Right cardiac atrium (tissue), 5 donors: ENCODE measurements around the gene TMEM117. TPM values are rescaled to one million over a fixed set of nuclear protein-coding genes. Genes with fewer than 3 reads are reported as not detected.
"Not testable (repeated sequence)": the region's sequence is repeated elsewhere in the genome, so short reads cannot be mapped to it uniquely, and the experiment has no call there.

ENCODE experiments used
- ATAC-seq, 2 donors: fragments of 200-7000 bp; cut with Tn5 transposase; one replicate each; pipeline versions ENCODE4 v1.8.0 to v1.9.1; 2020; ENCODE audit warnings: moderate library complexity in 2 of 2, mild to moderate bottlenecking in 1 of 2
- DNase-seq, 3 donors: peaks; one replicate each; pipeline ENCODE4 v3.0.0-alpha.2; 2020
- H3K27ac ChIP-seq: one replicate; pipeline ENCODE4 v1.5.1; 2013; ENCODE audit warnings: mild to moderate bottlenecking, low read length, control low read depth, moderate library complexity
- H3K27me3 ChIP-seq: one replicate; pipeline ENCODE4 v1.6.1; 2013; ENCODE audit not compliant: control insufficient read depth, insufficient read depth
- H3K4me1 ChIP-seq: one replicate; pipeline ENCODE4 v1.6.1; 2013; ENCODE audit warnings: low read length; ENCODE audit not compliant: control insufficient read depth, insufficient read depth
- H3K4me3 ChIP-seq: one replicate; pipeline ENCODE4 v1.5.1; 2013; ENCODE audit warnings: low read length, control low read depth
- H3K9me3 ChIP-seq: one replicate; pipeline ENCODE4 v1.6.1; 2013; ENCODE audit warnings: low read length; ENCODE audit not compliant: control insufficient read depth
- WGBS: extraction: QIAGEN DNeasy Blood & Tissue Kit; methylation state at CpG from one replicate; pipeline ENCODE4 v1.1.7; 2013; 5-methylcytosine and 5-hydroxymethylcytosine counted together
- intact Hi-C, 4 donors: fragments of 100-400 bp; cut with DNase I; formaldehyde crosslinking; loops; one replicate each; pipeline versions ENCODE4 v1.11.0 to v1.14.0; 2022 to 2023
- polyA plus RNA-seq: library from polyadenylated mRNA; stranded (reverse); fragments of 200-250 nt; gene quantifications from one replicate; pipeline ENCODE4 v1.2.3, GENCODE V29; 2013
- total RNA-seq, 4 donors: library from RNA; stranded (reverse); fragmentation: NEBNext Ultra II Directional; extraction: Animal tissue kit (Norgen Biotek cat#: 25700); gene quantifications; one replicate each; pipeline ENCODE4 v1.2.1, GENCODE V29; 2021
- donor health status: healthy with polysubstance abuse.
- donor health status: DM: no; HTN: yes; CAD: no.
- donor health status: DM: no; HTN: no; CAD: no.
- donor health status: DM: no; HTN: yes; CAD: no; lungs with severe emphysema.
- donor health status: DM: yes; HTN: yes; CAD: no.

The TMEM117 gene
- total and polyA plus RNA-seq, 5 donors, result 8.0 to 13.0 (median 11.7) TPM

GRCh38 chr12:44358636-44359035, 522.8 kb downstream of the TMEM117 start:
- Histone ChIP-seq H3K27ac (no peak overlapping the region), H3K27me3 (no peaks in the 10 kb centered on the region), H3K4me3 (no peak overlapping the region), H3K4me1 (no peaks in the 10 kb centered on the region), H3K9me3 (no peaks in the 10 kb centered on the region)
- intact Hi-C loops, result no loop called here
- no peak for DNase-seq
- no peak for ATAC-seq
- 81% methylated on average over 1 of the region's 1 CpG for WGBS

- intact Hi-C loops, result no loop called here
- WGBS, result 81% methylated on average over 2 of the region's 2 CpGs
Measured at GRCh38 chr12:44362947-44363346, 527.1 kb downstream of the TMEM117 start.

GRCh38 chr12:44367136-44367535, 531.3 kb downstream of the TMEM117 start:
- DNase-seq (no peak), ATAC-seq (no peak)
- H3K4me1 ChIP-seq, result peaks cover 2% of the 10 kb centered on the region
- no peaks in the 10 kb centered on the region for H3K27me3 ChIP-seq
- H3K9me3 ChIP-seq, result no peaks in the 10 kb centered on the region
- 90% methylated on average over 1 of the region's 1 CpG for WGBS
- no peak overlapping the region for H3K4me3 ChIP-seq
- intact Hi-C loops, result no loop called here
- no peak overlapping the region for H3K27ac ChIP-seq

More at GRCh38 chr12:44362947-44363346, 527.1 kb downstream of the TMEM117 start:
- H3K27ac ChIP-seq, result no peak overlapping the region
- no peaks in the 10 kb centered on the region for H3K27me3 ChIP-seq
- H3K9me3 ChIP-seq, result no peaks in the 10 kb centered on the region
- DNase-seq, result no peak
- no peak overlapping the region for H3K4me3 ChIP-seq
- no peak for ATAC-seq
- peaks cover 2% of the 10 kb centered on the region for H3K4me1 ChIP-seq

- Histone ChIP-seq H3K27me3 (no peaks in the 10 kb centered on the region), H3K4me1 (peaks cover 2% of the 10 kb centered on the region), H3K27ac (no peak overlapping the region), H3K9me3 (no peaks in the 10 kb centered on the region), H3K4me3 (no peak overlapping the region)
- 76% methylated on average over 2 of the region's 2 CpGs for WGBS
- intact Hi-C loops, result no loop called here
- DNase-seq (no peak), ATAC-seq (no peak)
Measured at GRCh38 chr12:44367916-44368315, 532.0 kb downstream of the TMEM117 start.

- Histone ChIP-seq H3K27me3 (no peaks in the 10 kb centered on the region), H3K4me1 (peaks cover 2% of the 10 kb centered on the region), H3K9me3 (no peaks in the 10 kb centered on the region), H3K27ac (no peak overlapping the region), H3K4me3 (no peak overlapping the region)
- intact Hi-C loops, result no loop called here
- no peak for DNase-seq
- no peak for ATAC-seq
- 94% methylated on average over 1 of the region's 1 CpG for WGBS
Measured at GRCh38 chr12:44369998-44370397, 534.1 kb downstream of the TMEM117 start.

GRCh38 chr12:44370982-44371381, 535.1 kb downstream of the TMEM117 start:
- Histone ChIP-seq H3K4me3 (no peak overlapping the region), H3K27ac (no peak overlapping the region), H3K27me3 (no peaks in the 10 kb centered on the region), H3K9me3 (no peaks in the 10 kb centered on the region), H3K4me1 (peaks cover 2% of the 10 kb centered on the region)
- DNase-seq (no peak), ATAC-seq (peak; percentile 39 to 57)
- 54% methylated on average over 3 of the region's 3 CpGs for WGBS
- intact Hi-C loops, result no loop called here

GRCh38 chr12:44372259-44372658, 536.4 kb downstream of the TMEM117 start:
- H3K4me1 ChIP-seq, result peaks cover 2% of the 10 kb centered on the region
- intact Hi-C loops, result no loop called here
- 88% methylated on average over 2 of the region's 2 CpGs for WGBS
- no peaks in the 10 kb centered on the region for H3K27me3 ChIP-seq
- H3K27ac ChIP-seq, result no peak overlapping the region
- no peak overlapping the region for H3K4me3 ChIP-seq
- no peaks in the 10 kb centered on the region for H3K9me3 ChIP-seq
- DNase-seq, result no peak
- no peak for ATAC-seq

GRCh38 chr12:44375694-44376093, 539.8 kb downstream of the TMEM117 start:
- 92% methylated on average over 1 of the region's 1 CpG for WGBS
- ATAC-seq (no peak), DNase-seq (no peak)
- H3K27ac ChIP-seq, result no peak overlapping the region
- no peak overlapping the region for H3K4me3 ChIP-seq
- no peaks in the 10 kb centered on the region for H3K4me1 ChIP-seq
- H3K27me3 ChIP-seq, result no peaks in the 10 kb centered on the region
- H3K9me3 ChIP-seq, result no peaks in the 10 kb centered on the region
- intact Hi-C loops, result no loop called here

- intact Hi-C loops, result no loop called here
- 80% methylated on average over 5 of the region's 5 CpGs for WGBS
- no peak for ATAC-seq
- no peaks in the 10 kb centered on the region for H3K4me1 ChIP-seq
- no peaks in the 10 kb centered on the region for H3K27me3 ChIP-seq
- no peak overlapping the region for H3K27ac ChIP-seq
- no peaks in the 10 kb centered on the region for H3K9me3 ChIP-seq
- no peak overlapping the region for H3K4me3 ChIP-seq
- no peak for DNase-seq
Measured at GRCh38 chr12:44377443-44378187, 541.7 kb downstream of the TMEM117 start.

GRCh38 chr12:44379113-44379512, 543.2 kb downstream of the TMEM117 start:
- H3K27me3 ChIP-seq, H3K4me1 ChIP-seq, H3K4me3 ChIP-seq, intact Hi-C loops, H3K27ac ChIP-seq, ATAC-seq, DNase-seq, H3K9me3 ChIP-seq: not testable (repeated sequence)

- H3K4me1 ChIP-seq, result no peaks in the 10 kb centered on the region
- 41% methylated on average over 3 of the region's 3 CpGs for WGBS
- H3K4me3 ChIP-seq, result no peak overlapping the region
- peak in 1 of 2 donors; percentile 52 for ATAC-seq
- no peaks in the 10 kb centered on the region for H3K27me3 ChIP-seq
- DNase-seq, result no peak
- H3K27ac ChIP-seq, result no peak overlapping the region
- intact Hi-C loops, result no loop called here
- H3K9me3 ChIP-seq, result no peaks in the 10 kb centered on the region
Measured at GRCh38 chr12:44379831-44380230, 544.0 kb downstream of the TMEM117 start.

GRCh38 chr12:44380861-44381260, 545.0 kb downstream of the TMEM117 start:
- H3K4me1 ChIP-seq, result no peaks in the 10 kb centered on the region
- ATAC-seq, result no peak
- intact Hi-C loops, result no loop called here
- no peaks in the 10 kb centered on the region for H3K9me3 ChIP-seq
- H3K4me3 ChIP-seq, result no peak overlapping the region
- no peaks in the 10 kb centered on the region for H3K27me3 ChIP-seq
- H3K27ac ChIP-seq, result no peak overlapping the region
- no peak for DNase-seq
